Hepatocyte (in vitro differentiated cells): ENCODE measurements around the gene KERA. TPM values are rescaled to one million over a fixed set of nuclear protein-coding genes. Genes with fewer than 3 reads are reported as not detected.

Experiments
- DNase-seq: peaks from one replicate; pipeline ENCODE4 v3.0.0-alpha.2; 2016; ENCODE audit warnings: low spot score
- H2AFZ ChIP-seq: fragments of 200-600 bp; sonication (generic); 2 replicates; pipeline ENCODE4 v1.6.0; 2016; ENCODE audit warnings: antibody characterized with exemption, mild to moderate bottlenecking
- H3K27ac ChIP-seq: fragments of 200-600 bp; sonication (generic); 2 replicates; pipeline ENCODE4 v1.5.1; 2016; ENCODE audit warnings: mild to moderate bottlenecking
- H3K27me3 ChIP-seq: fragments of 200-600 bp; sonication (generic); 2 replicates; pipeline ENCODE4 v1.6.1; 2016
- H3K36me3 ChIP-seq: fragments of 200-600 bp; sonication (generic); replicated peaks from 2 replicates; pipeline ENCODE4 v1.5.1; 2016; ENCODE audit warnings: low read depth; ENCODE audit not compliant: insufficient read depth
- H3K4me1 ChIP-seq: fragments of 200-600 bp; sonication (generic); 2 replicates; pipeline ENCODE4 v1.5.1; 2016; ENCODE audit warnings: mild to moderate bottlenecking, moderate library complexity; ENCODE audit not compliant: insufficient read depth
- H3K4me2 ChIP-seq: fragments of 200-600 bp; sonication (generic); 2 replicates; pipeline ENCODE4 v1.6.0; 2016
- H3K4me3 ChIP-seq: fragments of 200-600 bp; sonication (generic); 2 replicates; pipeline ENCODE4 v1.5.1; 2016; ENCODE audit warnings: mild to moderate bottlenecking
- H3K79me2 ChIP-seq: fragments of 200-600 bp; sonication (generic); 2 replicates; pipeline ENCODE4 v1.6.0; 2017; ENCODE audit warnings: mild to moderate bottlenecking
- H3K9me2 ChIP-seq: fragments of 200-600 bp; sonication (generic); replicated peaks from 2 replicates; pipeline ENCODE4 v1.6.0; 2017; ENCODE audit warnings: mild to moderate bottlenecking; ENCODE audit not compliant: insufficient read depth
- H3K9me3 ChIP-seq: fragments of 200-600 bp; sonication (generic); 2 replicates; pipeline ENCODE4 v1.5.1; 2016; ENCODE audit warnings: low read depth, mild to moderate bottlenecking
- H4K20me1 ChIP-seq: fragments of 200-600 bp; sonication (generic); 2 replicates; pipeline ENCODE4 v1.6.0; 2016; ENCODE audit warnings: mild to moderate bottlenecking; ENCODE audit not compliant: insufficient read depth, poor library complexity, severe bottlenecking
- CTCF ChIP-seq: fragments of 200-600 bp; sonication (generic); IDR thresholded peaks from 2 replicates; pipeline ENCODE4 v1.5.1; 2016; ENCODE audit warnings: antibody characterized with exemption, mild to moderate bottlenecking; ENCODE audit not compliant: poor library complexity
- EZH2 ChIP-seq: fragments of 200-600 bp; sonication (generic); IDR thresholded peaks from 2 replicates; pipeline ENCODE4 v1.6.1; 2016; ENCODE audit warnings: antibody characterized with exemption, mild to moderate bottlenecking, borderline replicate concordance
- EZH2phosphoT487 ChIP-seq: fragments of 200-600 bp; sonication (generic); IDR thresholded peaks from one replicate; pipeline ENCODE4 v1.6.1; 2018; ENCODE audit warnings: antibody characterized with exemption, mild to moderate bottlenecking, low read depth, moderate library complexity; ENCODE audit not compliant: unreplicated experiment, severe bottlenecking
- WGBS: methylation state at CpG from one replicate; pipeline ENCODE4 v1.1.6; 2016; ENCODE audit warnings: low lambda C conversion rate; ENCODE audit errors: missing lambda C conversion rate; 5-methylcytosine and 5-hydroxymethylcytosine counted together
- polyA plus RNA-seq: library from polyadenylated mRNA; unstranded; fragments of >200 nt; fragmentation: Nextera tagmentation; extraction: Ambion mirVana; gene quantifications from 2 replicates; pipeline ENCODE4 v1.2.1, GENCODE V29; 2016
- total RNA-seq: library from RNA; depleted of rRNA; stranded (reverse); fragments of >200 nt; gene quantifications from 2 replicates; pipeline ENCODE4 v1.2.3, GENCODE V29; 2014

Gene KERA
- 0.10 TPM in 1 of 2 replicates, not detected in the other for total RNA-seq
- 0.34 and 0.97 TPM in 2 replicates for polyA plus RNA-seq

- TF ChIP-seq EZH2phosphoT487 (no peak), EZH2 (no peak), CTCF (no peak)
- H3K36me3 ChIP-seq: no peaks in the 10 kb centered on the region
- H3K27ac ChIP-seq: no peak within 1 kb of the TSS
- no peaks in the 10 kb centered on the region for H3K79me2 ChIP-seq
- H3K4me2 ChIP-seq: no peak within 1 kb of the TSS
- no peaks in the 10 kb centered on the region for H3K9me3 ChIP-seq
- H3K4me1 ChIP-seq: no peaks in the 10 kb centered on the region
- no peaks in the 10 kb centered on the region for H3K9me2 ChIP-seq
- H4K20me1 ChIP-seq: no peaks in the 10 kb centered on the region
- H2AFZ ChIP-seq: no peak within 1 kb of the TSS
- 57% methylated on average over 9 of the region's 9 CpGs for WGBS
- DNase-seq: no peak
- no peaks in the 10 kb centered on the region for H3K27me3 ChIP-seq
- no peak within 1 kb of the TSS for H3K4me3 ChIP-seq
Measured at GRCh38 chr12:91057368-91058165, at the start of gene KERA. Gene KERA, minus strand, starts transcription at chr12:91058024. Its CDS starts 1,743 bp downstream, at chr12:91056281.

GRCh38 chr12:91106283-91106682 is 48.5 kb upstream of the KERA start:
- Histone ChIP-seq H3K27me3 (no peaks in the 10 kb centered on the region), H3K4me1 (peaks cover 4% of the 10 kb centered on the region), H2AFZ (no peak overlapping the region), H3K4me3 (no peak overlapping the region), H3K36me3 (no peaks in the 10 kb centered on the region), H3K9me3 (no peaks in the 10 kb centered on the region), H3K4me2 (peak overlapping the region; percentile 61), H3K79me2 (peaks cover 40% of the 10 kb centered on the region), H3K9me2 (no peaks in the 10 kb centered on the region), H3K27ac (peak overlapping the region; percentile 55), H4K20me1 (no peaks in the 10 kb centered on the region)
- no peak for TF ChIP-seq EZH2
- TF ChIP-seq CTCF: no peak
- TF ChIP-seq EZH2phosphoT487: no peak
- DNase-seq: no peak

GRCh38 chr12:91105807-91106206 is 48.0 kb upstream of the KERA start:
- Histone ChIP-seq H3K4me2 (peak overlapping the region; percentile 61), H3K4me3 (no peak overlapping the region), H2AFZ (no peak overlapping the region), H3K9me3 (no peaks in the 10 kb centered on the region), H3K79me2 (peaks cover 37% of the 10 kb centered on the region), H3K4me1 (peaks cover 4% of the 10 kb centered on the region), H3K27me3 (no peaks in the 10 kb centered on the region), H4K20me1 (no peaks in the 10 kb centered on the region), H3K36me3 (no peaks in the 10 kb centered on the region), H3K9me2 (no peaks in the 10 kb centered on the region), H3K27ac (peak overlapping the region; percentile 55)
- TF ChIP-seq EZH2phosphoT487 (no peak), EZH2 (no peak), CTCF (no peak)
- DNase-seq: no peak
- 66% methylated on average over 5 of the region's 5 CpGs for WGBS
